GM12875 (cell line): ENCODE data around the gene ARMH4.

Experiments
- H3K4me3 ChIP-seq: one replicate; pipeline ENCODE4 v1.5.1; 2011; ENCODE audit warnings: low read depth, low read length, control low read depth
- CTCF ChIP-seq: IDR thresholded peaks from 2 replicates; pipeline ENCODE4 v1.5.1; 2011; ENCODE audit warnings: low read depth, mild to moderate bottlenecking, control low read depth, inconsistent platforms, low read length, moderate library complexity, borderline replicate concordance; ENCODE audit not compliant: insufficient read depth

Gene ARMH4

GRCh38 chr14:58193542-58193941 lies 41.5 kb upstream of the ARMH4 start:
- no peak for TF ChIP-seq CTCF
- no peak overlapping the region for H3K4me3 ChIP-seq

- no peak overlapping the region for H3K4me3 ChIP-seq
- TF ChIP-seq CTCF: no peak
Measured at GRCh38 chr14:58191763-58192601, 40.0 kb upstream of the ARMH4 start.

DNA sequence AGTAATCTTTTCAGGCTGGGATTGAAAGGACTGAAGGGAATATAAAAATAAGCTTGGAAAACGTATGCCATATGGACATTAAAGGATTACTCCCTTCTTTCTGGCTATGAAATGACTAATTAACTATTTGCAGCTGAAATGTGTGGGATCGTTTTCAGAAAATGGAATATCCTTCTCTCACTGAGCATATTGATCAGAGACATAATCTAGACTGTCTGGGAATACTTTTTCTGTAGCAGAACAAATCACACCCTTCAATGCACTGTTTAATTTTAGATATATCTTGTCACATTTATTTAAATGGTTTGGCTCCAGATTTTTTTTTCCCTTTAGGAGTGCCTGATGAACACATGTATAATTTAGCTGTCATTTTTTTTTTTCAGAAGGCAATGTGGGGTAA lies 37.2 kb upstream of the ARMH4 start:
- TF ChIP-seq CTCF: no peak

GRCh38 chr14:58177125-58177524 lies 25.1 kb upstream of the ARMH4 start:
- H3K4me3 ChIP-seq: no peak overlapping the region
- no peak for TF ChIP-seq CTCF

More for the DNA sequence above, 37.2 kb upstream of the ARMH4 start:
- no peak overlapping the region for H3K4me3 ChIP-seq

DNA sequence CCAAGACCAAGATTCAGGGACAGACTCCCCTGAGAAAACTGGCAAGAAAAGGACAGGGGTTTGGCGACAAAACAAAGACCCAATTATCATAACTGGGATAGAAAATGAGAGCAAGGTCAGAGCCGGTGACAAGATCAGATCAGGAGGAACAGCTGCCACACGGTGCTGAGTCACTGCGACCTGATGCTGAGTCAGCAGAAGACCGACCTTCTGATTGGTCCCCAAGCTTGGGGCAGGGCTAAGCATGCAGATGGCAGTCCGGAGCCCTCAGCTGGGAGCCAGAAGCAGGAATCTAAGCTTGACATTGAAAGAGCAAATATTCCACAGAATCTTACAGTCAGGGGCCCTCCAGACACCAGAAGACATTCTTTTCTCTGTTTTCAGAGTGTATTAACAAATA lies 19.1 kb upstream of the ARMH4 start:
- no peak for TF ChIP-seq CTCF
- H3K4me3 ChIP-seq: no peak overlapping the region

- no peak overlapping the region for H3K4me3 ChIP-seq
- no peak for TF ChIP-seq CTCF
Measured at GRCh38 chr14:58167891-58168290, 15.9 kb upstream of the ARMH4 start.

DNA sequence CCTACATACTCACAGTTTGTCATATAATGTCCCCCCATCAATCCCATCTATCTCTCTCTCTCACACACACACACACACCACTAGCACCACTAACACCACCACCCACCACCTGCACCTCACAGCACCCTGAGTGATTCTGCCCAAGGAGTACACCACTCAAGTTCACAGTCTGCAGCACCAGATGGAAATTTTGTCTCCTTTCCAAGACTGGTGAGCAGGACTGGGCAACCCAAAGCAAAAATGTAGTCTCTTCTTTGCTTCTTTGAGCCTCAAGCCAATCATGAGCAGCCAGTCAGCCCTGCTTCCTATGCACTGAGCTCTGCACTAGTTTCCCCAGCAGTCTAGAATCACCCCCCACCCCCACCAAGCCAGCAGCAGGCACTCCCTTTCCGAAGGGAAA lies 15.0 kb upstream of the ARMH4 start:
- H3K4me3 ChIP-seq: no peak overlapping the region
- no peak for TF ChIP-seq CTCF
